Right lobe of liver (tissue), 6 donors: ENCODE measurements around the gene TBL2. TPM values are rescaled to one million over a fixed set of nuclear protein-coding genes. Genes with fewer than 3 reads are reported as not detected.
"Not testable (repeated sequence)": the region's sequence is repeated elsewhere in the genome, so short reads cannot be mapped to it uniquely, and the experiment has no call there.

Experiments used
- ATAC-seq, 4 donors: fragments of 200-7000 bp; cut with Tn5 transposase; one replicate each; pipeline ENCODE4 v1.9.1; 2020; ENCODE audit warnings: mild to moderate bottlenecking in 4 of 4, moderate library complexity in 4 of 4
- DNase-seq, 3 donors: peaks; one replicate each; pipeline ENCODE4 v3.0.0-alpha.2; 2020
- H3K27ac ChIP-seq, 3 donors: fragments of 200-600 bp; one replicate each; pipeline ENCODE4 v1.8.0; 2022
- H3K27me3 ChIP-seq, 2 donors: fragments of 200-600 bp; one replicate each; pipeline ENCODE4 v1.8.0; 2022
- H3K36me3 ChIP-seq, 4 donors: fragments of 200-600 bp; sonication (generic) in 1 of 4; one replicate each; pipeline versions ENCODE4 v1.5.1 to v1.8.0; 2017 to 2022; ENCODE audit warnings: control low read depth in 1 of 4
- H3K4me1 ChIP-seq, 4 donors: fragments of 200-600 bp; sonication (generic) in 1 of 4; one replicate each; pipeline versions ENCODE4 v1.5.1 to v1.8.0; 2017 to 2022; ENCODE audit warnings: control low read depth in 1 of 4
- H3K4me3 ChIP-seq, 3 donors: fragments of 200-600 bp; one replicate each; pipeline ENCODE4 v1.8.0; 2022
- H3K9me3 ChIP-seq, 4 donors: fragments of 200-600 bp; sonication (generic) in 1 of 4; one replicate each; pipeline versions ENCODE4 v1.5.1 to v1.8.0; 2017 to 2022; ENCODE audit warnings: control low read depth in 1 of 4
- POLR2A ChIP-seq: fragments of 450-650 bp; IDR thresholded peaks from one replicate; pipeline ENCODE4 v1.6.1; 2017; ENCODE audit warnings: antibody characterized with exemption, mild to moderate bottlenecking
- WGBS: methylation state at CpG from one replicate; pipeline ENCODE4 v1.1.6; 2018; ENCODE audit warnings: low coverage, low lambda C conversion rate; ENCODE audit not compliant: insufficient coverage; ENCODE audit errors: missing lambda C conversion rate; 5-methylcytosine and 5-hydroxymethylcytosine counted together
- intact Hi-C, 2 donors: fragments of 100-400 bp; cut with DNase I; formaldehyde crosslinking; loops; one replicate each; pipeline versions ENCODE4 v1.11.2 to v1.14.1; 2022
- total RNA-seq, 6 experiments: library from RNA; depleted of rRNA in 2 of 6; stranded (reverse); fragments of >200 nt in 2 of 6; fragmentation: NEBNext Ultra II Directional in 3 of 6; extraction: Animal tissue kit (Norgen Biotek cat#: 25700) in 3 of 6; gene quantifications; one replicate each; pipeline versions ENCODE4 v1.1.0 to v1.2.4, GENCODE V29; 2016 to 2023
- TF ChIP-seq, protein P1 (sequence below), 4 donors: fragments of 200-600 bp in 3 of 4; fragments of 450-650 bp in 1 of 4; IDR thresholded peaks; one replicate each; pipeline versions ENCODE4 v1.5.1 to v1.8.0; 2016 to 2022; ENCODE audit warnings: antibody characterized with exemption in 4 of 4, mild to moderate bottlenecking in 2 of 4
- donor health status: DM: no; HTN: yes; CAD: no.
- donor health status: DM: no; HTN: no; CAD: no.
- donor health status: DM: no; HTN: no; CAD: no.
- donor health status: DM: no; HTN: yes; CAD: no.
- donor health status: DM: no; HTN: yes; CAD: no.

The TBL2 gene
- total RNA-seq, 6 experiments from 2014 or later, result 12.3 to 31.1 (median 16.6) TPM

DNA sequence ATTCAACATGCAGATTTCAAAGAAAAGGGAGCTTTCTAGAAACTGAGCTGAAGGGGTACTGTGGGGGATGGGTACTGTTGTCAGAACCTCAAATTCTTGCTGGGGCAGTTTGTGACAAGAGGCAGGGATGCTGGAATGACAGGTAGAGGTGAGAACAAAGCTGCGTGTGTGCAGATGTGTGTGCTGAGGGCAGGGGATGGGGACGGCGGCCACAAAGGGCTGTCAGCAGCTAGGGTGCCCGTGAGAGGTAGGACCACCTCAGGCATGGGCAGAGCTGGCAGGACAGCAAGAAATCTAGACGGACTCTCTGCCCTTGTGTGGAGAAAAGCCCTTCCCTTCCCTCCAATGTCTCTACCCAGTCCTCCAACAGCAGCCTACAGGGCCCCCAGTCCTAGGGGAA is 41.9 kb downstream of the TBL2 start:
- H3K4me3 ChIP-seq, result no peak overlapping the region
- no peaks in the 10 kb centered on the region for H3K27me3 ChIP-seq
- intact Hi-C loops, result no loop called here
- no peak for DNase-seq
- TF ChIP-seq, protein P1, sequence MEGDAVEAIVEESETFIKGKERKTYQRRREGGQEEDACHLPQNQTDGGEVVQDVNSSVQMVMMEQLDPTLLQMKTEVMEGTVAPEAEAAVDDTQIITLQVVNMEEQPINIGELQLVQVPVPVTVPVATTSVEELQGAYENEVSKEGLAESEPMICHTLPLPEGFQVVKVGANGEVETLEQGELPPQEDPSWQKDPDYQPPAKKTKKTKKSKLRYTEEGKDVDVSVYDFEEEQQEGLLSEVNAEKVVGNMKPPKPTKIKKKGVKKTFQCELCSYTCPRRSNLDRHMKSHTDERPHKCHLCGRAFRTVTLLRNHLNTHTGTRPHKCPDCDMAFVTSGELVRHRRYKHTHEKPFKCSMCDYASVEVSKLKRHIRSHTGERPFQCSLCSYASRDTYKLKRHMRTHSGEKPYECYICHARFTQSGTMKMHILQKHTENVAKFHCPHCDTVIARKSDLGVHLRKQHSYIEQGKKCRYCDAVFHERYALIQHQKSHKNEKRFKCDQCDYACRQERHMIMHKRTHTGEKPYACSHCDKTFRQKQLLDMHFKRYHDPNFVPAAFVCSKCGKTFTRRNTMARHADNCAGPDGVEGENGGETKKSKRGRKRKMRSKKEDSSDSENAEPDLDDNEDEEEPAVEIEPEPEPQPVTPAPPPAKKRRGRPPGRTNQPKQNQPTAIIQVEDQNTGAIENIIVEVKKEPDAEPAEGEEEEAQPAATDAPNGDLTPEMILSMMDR (IDR thresholded peaks at IDR 0.05), result no peak
- no peak for TF ChIP-seq POLR2A
- H3K9me3 ChIP-seq, result no peaks in the 10 kb centered on the region
- WGBS, result no CpG with 5 or more reads among the region's 5 CpGs
- no peak overlapping the region for H3K27ac ChIP-seq
- no peaks in the 10 kb centered on the region for H3K4me1 ChIP-seq
- ATAC-seq, result no peak
- H3K36me3 ChIP-seq, result peaks cover 14 to 56% (median 35%) of the 10 kb centered on the region in 4 donors

GRCh38 chr7:73535918-73536317 is 42.5 kb downstream of the TBL2 start:
- ATAC-seq, H3K4me3 ChIP-seq, H3K27me3 ChIP-seq, intact Hi-C loops, H3K27ac ChIP-seq, DNase-seq, H3K9me3 ChIP-seq, H3K4me1 ChIP-seq: not testable (repeated sequence)
- peaks cover 14 to 54% (median 33%) of the 10 kb centered on the region in 4 donors for H3K36me3 ChIP-seq
- 88% methylated on average over 5 of the region's 7 CpGs for WGBS

DNA sequence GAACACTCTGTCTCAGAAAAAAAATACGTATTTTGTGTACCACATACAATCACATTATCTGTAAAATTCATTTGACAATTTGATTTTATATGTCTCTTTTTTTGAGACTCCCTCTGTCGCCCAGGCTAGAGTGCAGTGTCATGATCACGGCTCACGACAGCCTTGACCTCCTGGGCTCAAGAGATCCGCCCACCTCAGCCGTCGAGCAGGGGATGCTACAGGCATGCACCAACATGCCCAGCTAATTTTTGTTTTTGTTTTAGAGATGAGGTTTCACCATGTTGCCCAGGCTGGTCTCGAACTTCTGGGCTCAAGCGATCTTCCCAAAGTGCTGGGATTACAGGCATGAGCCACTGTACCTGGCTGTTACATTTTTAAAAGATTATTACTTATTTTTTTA is 44.6 kb downstream of the TBL2 start:
- TF ChIP-seq, protein P1 (IDR thresholded peaks at IDR 0.05), result no peak
- no peak for TF ChIP-seq POLR2A
- ATAC-seq (no peak), DNase-seq (no peak)
- Histone ChIP-seq H3K9me3 (no peaks in the 10 kb centered on the region), H3K36me3 (peaks cover 8 to 37% (median 24%) of the 10 kb centered on the region in 4 donors), H3K27ac (no peak overlapping the region), H3K4me1 (no peaks in the 10 kb centered on the region), H3K27me3 (no peaks in the 10 kb centered on the region), H3K4me3 (no peak overlapping the region)
- 62% methylated on average over 4 of the region's 9 CpGs for WGBS
- intact Hi-C loops, result no loop called here

GRCh38 chr7:73532224-73532623 is 46.2 kb downstream of the TBL2 start:
- Histone ChIP-seq H3K27me3 (no peaks in the 10 kb centered on the region), H3K36me3 (peaks cover 3 to 23% (median 13%) of the 10 kb centered on the region in 4 donors), H3K4me1 (no peaks in the 10 kb centered on the region), H3K4me3 (no peak overlapping the region), H3K9me3 (no peaks in the 10 kb centered on the region), H3K27ac (no peak overlapping the region)
- no peak for ATAC-seq
- intact Hi-C loops, result no loop called here
- 95% methylated on average over 4 of the region's 6 CpGs for WGBS
- TF ChIP-seq, protein P1 (IDR thresholded peaks at IDR 0.05), result no peak
- no peak for DNase-seq

- WGBS, result 80% methylated on average over 1 of the region's 3 CpGs
- intact Hi-C loops, result no loop called here
These were observed 47.6 kb downstream of the TBL2 start for GRCh38 chr7:73530800-73531199.

More at GRCh38 chr7:73530800-73531199, 47.6 kb downstream of the TBL2 start:
- ATAC-seq, result no peak
- H3K9me3 ChIP-seq, result no peaks in the 10 kb centered on the region
- no peak overlapping the region for H3K27ac ChIP-seq
- peaks cover 0 to 9% (median 4%) of the 10 kb centered on the region in 4 donors for H3K36me3 ChIP-seq
- TF ChIP-seq POLR2A, result no peak
- TF ChIP-seq, protein P1 (IDR thresholded peaks at IDR 0.05), result no peak
- H3K4me1 ChIP-seq, result no peaks in the 10 kb centered on the region
- no peaks in the 10 kb centered on the region for H3K27me3 ChIP-seq
- no peak for DNase-seq
- no peak overlapping the region for H3K4me3 ChIP-seq
